Uterus (tissue), 4 donors: ENCODE data around the gene ARPIN. TPM values are rescaled to one million over a fixed set of nuclear protein-coding genes. Genes with fewer than 3 reads are reported as not detected.
"Not testable (repeated sequence)": the region's sequence is repeated elsewhere in the genome, so short reads cannot be mapped to it uniquely, and the experiment has no call there.

Experiments used
- DNase-seq, 2 donors: peaks; one replicate each; pipeline ENCODE4 v3.0.0-alpha.2; 2019 to 2020
- H3K27ac ChIP-seq, 2 donors: fragments of 200-600 bp; sonication (generic); 1 replicate in 1 of 2; 2 replicates in 1 of 2; pipeline ENCODE4 v1.5.1; 2016 to 2018
- H3K27me3 ChIP-seq, 2 donors: fragments of 200-600 bp; sonication (generic); one replicate each; pipeline ENCODE4 v1.5.1; 2018 to 2019; ENCODE audit warnings: control low read depth in 1 of 2
- H3K36me3 ChIP-seq, 2 donors: fragments of 200-600 bp; sonication (generic); one replicate each; pipeline ENCODE4 v1.5.1; 2019; ENCODE audit warnings: control low read depth in 1 of 2
- H3K4me1 ChIP-seq, 2 donors: fragments of 200-600 bp; sonication (generic); one replicate each; pipeline ENCODE4 v1.5.1; 2018 to 2019; ENCODE audit warnings: control low read depth in 1 of 2
- H3K4me3 ChIP-seq, 2 donors: fragments of 200-600 bp; sonication (generic); 1 replicate in 1 of 2; 2 replicates in 1 of 2; pipeline ENCODE4 v1.5.1; 2018 to 2019; ENCODE audit warnings: mild to moderate bottlenecking in 1 of 2
- H3K9me3 ChIP-seq, 2 donors: fragments of 200-600 bp; sonication (generic); one replicate each; pipeline ENCODE4 v1.5.1; 2019; ENCODE audit warnings: control low read depth in 1 of 2
- POLR2A ChIP-seq, 2 donors: fragments of 450-650 bp; IDR thresholded peaks; one replicate each; pipeline ENCODE4 v1.6.1; 2016; ENCODE audit warnings: antibody characterized with exemption in 2 of 2, mild to moderate bottlenecking in 1 of 2, moderate library complexity in 1 of 2
- intact Hi-C: fragments of 100-400 bp; cut with DNase I; formaldehyde crosslinking; loops from one replicate; pipeline ENCODE4 v1.15.1; 2023; ENCODE audit warnings: low total_unique reads
- total RNA-seq, 4 donors: library from RNA; depleted of rRNA in 3 of 4; stranded (reverse); fragments of >200 nt in 3 of 4; gene quantifications; one replicate each; pipeline versions ENCODE4 v1.1.0 to v1.2.4, GENCODE V29; 2014 to 2023
- TF ChIP-seq, protein P1 (sequence below), 4 experiments: fragments of 200-600 bp in 2 of 4; fragments of 450-650 bp in 2 of 4; sonication (generic) in 2 of 4; IDR thresholded peaks; one replicate each; pipeline ENCODE4 v1.5.1; 2016 to 2019; ENCODE audit warnings: antibody characterized with exemption in 4 of 4, mild to moderate bottlenecking in 2 of 4, moderate library complexity in 1 of 4
- donor health status: DM: yes; HTN: yes; CAD: no.

The ARPIN gene
- total RNA-seq, 4 donors from 2014 or later, result 8.2 to 32.8 (median 20.7) TPM

- Histone ChIP-seq H3K27ac (no peak overlapping the region), H3K27me3 (no peaks in the 10 kb centered on the region), H3K9me3 (no peaks in the 10 kb centered on the region), H3K4me3 (no peak overlapping the region), H3K36me3 (no peaks in the 10 kb centered on the region), H3K4me1 (no peaks in the 10 kb centered on the region)
- DNase-seq, result no peak
- intact Hi-C loops, result no loop called here
- TF ChIP-seq POLR2A (IDR thresholded peaks at IDR 0.05), result no peak
- TF ChIP-seq, protein P1, sequence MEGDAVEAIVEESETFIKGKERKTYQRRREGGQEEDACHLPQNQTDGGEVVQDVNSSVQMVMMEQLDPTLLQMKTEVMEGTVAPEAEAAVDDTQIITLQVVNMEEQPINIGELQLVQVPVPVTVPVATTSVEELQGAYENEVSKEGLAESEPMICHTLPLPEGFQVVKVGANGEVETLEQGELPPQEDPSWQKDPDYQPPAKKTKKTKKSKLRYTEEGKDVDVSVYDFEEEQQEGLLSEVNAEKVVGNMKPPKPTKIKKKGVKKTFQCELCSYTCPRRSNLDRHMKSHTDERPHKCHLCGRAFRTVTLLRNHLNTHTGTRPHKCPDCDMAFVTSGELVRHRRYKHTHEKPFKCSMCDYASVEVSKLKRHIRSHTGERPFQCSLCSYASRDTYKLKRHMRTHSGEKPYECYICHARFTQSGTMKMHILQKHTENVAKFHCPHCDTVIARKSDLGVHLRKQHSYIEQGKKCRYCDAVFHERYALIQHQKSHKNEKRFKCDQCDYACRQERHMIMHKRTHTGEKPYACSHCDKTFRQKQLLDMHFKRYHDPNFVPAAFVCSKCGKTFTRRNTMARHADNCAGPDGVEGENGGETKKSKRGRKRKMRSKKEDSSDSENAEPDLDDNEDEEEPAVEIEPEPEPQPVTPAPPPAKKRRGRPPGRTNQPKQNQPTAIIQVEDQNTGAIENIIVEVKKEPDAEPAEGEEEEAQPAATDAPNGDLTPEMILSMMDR (IDR thresholded peaks at IDR 0.05), result no peak
Observed at GRCh38 chr15:89860891-89861290, 51.9 kb downstream of the ARPIN start.

DNA sequence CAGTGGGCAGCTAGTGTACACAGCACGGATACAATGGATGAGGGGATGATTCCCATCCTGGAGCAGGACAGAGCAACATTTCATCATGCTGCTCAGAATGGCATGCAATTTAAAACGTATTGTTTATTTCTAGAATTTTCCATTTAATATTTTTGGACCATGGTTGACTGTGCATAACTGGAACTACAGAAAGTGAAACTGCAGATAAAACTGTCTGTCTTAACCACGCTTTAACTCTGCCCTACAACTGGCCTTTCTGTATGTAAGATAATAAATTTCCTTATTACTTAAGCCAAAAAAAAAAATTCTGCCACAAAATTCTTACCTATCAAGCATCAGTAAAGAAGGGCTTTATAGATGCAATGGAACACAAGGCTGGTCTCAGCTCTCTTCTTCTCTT is 52.3 kb downstream of the ARPIN start:
- no peak for DNase-seq
- H3K27me3 ChIP-seq, result no peaks in the 10 kb centered on the region
- no peaks in the 10 kb centered on the region for H3K4me1 ChIP-seq
- intact Hi-C loops, result no loop called here
- H3K36me3 ChIP-seq, result no peaks in the 10 kb centered on the region
- no peaks in the 10 kb centered on the region for H3K9me3 ChIP-seq
- no peak overlapping the region for H3K4me3 ChIP-seq
- H3K27ac ChIP-seq, result no peak overlapping the region
- TF ChIP-seq, protein P1 (IDR thresholded peaks at IDR 0.05), result no peak
- TF ChIP-seq POLR2A (IDR thresholded peaks at IDR 0.05), result no peak

GRCh38 chr15:89858661-89859458 is 53.9 kb downstream of the ARPIN start:
- H3K36me3 ChIP-seq, result no peaks in the 10 kb centered on the region

GRCh38 chr15:89857673-89858072 is 55.1 kb downstream of the ARPIN start:
- intact Hi-C loops, result no loop called here
- H3K27ac ChIP-seq, result no peak overlapping the region
- no peaks in the 10 kb centered on the region for H3K36me3 ChIP-seq
- H3K4me3 ChIP-seq, result no peak overlapping the region
- no peaks in the 10 kb centered on the region for H3K4me1 ChIP-seq
- no peak for TF ChIP-seq POLR2A (IDR thresholded peaks at IDR 0.05)
- TF ChIP-seq, protein P1 (IDR thresholded peaks at IDR 0.05), result no peak
- no peak for DNase-seq
- H3K9me3 ChIP-seq, result no peaks in the 10 kb centered on the region
- no peaks in the 10 kb centered on the region for H3K27me3 ChIP-seq

More at GRCh38 chr15:89858661-89859458, 53.9 kb downstream of the ARPIN start:
- Histone ChIP-seq H3K4me3 (no peak overlapping the region), H3K4me1 (no peaks in the 10 kb centered on the region), H3K27ac (no peak overlapping the region), H3K9me3 (no peaks in the 10 kb centered on the region), H3K27me3 (no peaks in the 10 kb centered on the region)
- no peak for DNase-seq
- no peak for TF ChIP-seq POLR2A (IDR thresholded peaks at IDR 0.05)
- TF ChIP-seq, protein P1 (IDR thresholded peaks at IDR 0.05), result no peak
- intact Hi-C loops, result no loop called here

- TF ChIP-seq POLR2A (IDR thresholded peaks at IDR 0.05), result no peak
- TF ChIP-seq, protein P1 (IDR thresholded peaks at IDR 0.05), result no peak
- no peaks in the 10 kb centered on the region for H3K27me3 ChIP-seq
- no peak overlapping the region for H3K27ac ChIP-seq
- intact Hi-C loops, result no loop called here
- H3K4me1 ChIP-seq, result no peaks in the 10 kb centered on the region
- H3K9me3 ChIP-seq, result no peaks in the 10 kb centered on the region
- no peaks in the 10 kb centered on the region for H3K36me3 ChIP-seq
- H3K4me3 ChIP-seq, result no peak overlapping the region
- DNase-seq, result no peak
Observed at GRCh38 chr15:89855948-89856347, 56.8 kb downstream of the ARPIN start.

DNA sequence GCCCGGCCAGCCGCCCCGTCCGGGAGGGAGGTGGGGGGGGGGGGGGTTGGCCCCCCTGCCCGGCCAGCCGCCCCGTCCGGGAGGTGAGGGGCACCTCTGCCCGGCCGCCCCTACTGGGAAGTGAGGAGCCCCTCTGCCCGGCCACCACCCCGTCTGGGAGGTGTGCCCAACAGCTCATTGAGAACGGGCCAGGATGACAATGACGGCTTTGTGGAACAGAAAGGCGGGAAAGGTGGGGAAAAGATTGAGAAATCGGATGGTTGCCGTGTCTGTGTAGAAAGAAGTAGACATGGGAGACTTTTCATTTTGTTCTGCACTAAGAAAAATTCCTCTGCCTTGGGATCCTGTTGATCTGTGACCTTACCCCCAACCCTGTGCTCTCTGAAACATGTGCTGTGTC is 57.9 kb downstream of the ARPIN start:
- H3K27me3 ChIP-seq, H3K36me3 ChIP-seq, H3K9me3 ChIP-seq, H3K4me3 ChIP-seq, DNase-seq, intact Hi-C loops, H3K27ac ChIP-seq, H3K4me1 ChIP-seq: not testable (repeated sequence)
